GM21423 (cell line): Measurements from ENCODE around the gene PGA4.
A peak's percentile ranks its signal among the peaks of the same experiment; 100 is the strongest.
"Not testable (repeated sequence)": the region's sequence is repeated elsewhere in the genome, so short reads cannot be mapped to it uniquely, and the experiment has no call there.

ENCODE experiments used
- ATAC-seq: cut with Tn5 transposase; IDR thresholded peaks from one replicate; pipeline ENCODE4 v1.9.1; 2021; ENCODE audit warnings: mild to moderate bottlenecking, moderate library complexity; ENCODE audit not compliant: unreplicated experiment

PGA4 gene

DNA sequence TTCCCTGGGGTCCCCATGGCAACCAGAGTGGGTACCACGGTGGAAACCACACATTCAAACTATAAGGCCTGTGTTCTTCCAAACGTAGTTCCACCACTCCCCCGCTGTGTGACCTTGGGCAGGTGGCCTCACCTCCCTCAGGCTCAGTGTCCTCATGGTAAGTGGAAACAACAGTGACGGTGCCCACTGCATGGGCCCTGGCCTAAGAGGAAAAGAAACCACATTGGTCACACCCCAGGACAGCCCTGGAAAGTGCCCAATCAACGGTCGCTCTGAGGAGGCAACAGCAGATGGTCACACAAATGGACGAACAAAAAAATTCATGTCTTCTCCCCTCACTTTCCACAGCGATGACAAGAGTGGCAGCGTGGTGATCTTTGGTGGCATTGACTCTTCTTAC, 25.9 kb downstream of the PGA4 start:
- not testable (repeated sequence) for ATAC-seq

DNA sequence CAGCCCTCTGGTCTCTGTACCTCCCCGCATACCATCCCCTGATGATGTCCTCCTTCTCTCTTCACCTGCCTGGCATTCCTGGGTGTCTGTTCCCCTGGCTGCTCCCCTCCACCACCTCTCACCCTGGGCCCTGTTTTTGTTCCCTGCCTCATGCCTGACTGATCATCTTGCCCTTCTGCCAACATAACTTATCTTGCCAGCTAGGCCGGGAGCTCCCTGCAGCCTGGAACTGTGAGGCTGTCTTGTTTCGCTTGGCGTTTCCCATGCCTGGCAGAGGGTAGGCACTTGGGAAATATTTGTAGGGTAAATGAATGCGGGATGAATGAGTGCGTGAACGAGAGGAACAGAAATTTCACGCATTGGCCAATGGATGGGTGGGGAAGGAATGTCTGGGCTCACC, 27.1 kb downstream of the PGA4 start:
- not testable (repeated sequence) for ATAC-seq

- ATAC-seq = not testable (repeated sequence)
Measured at GRCh38 chr11:61250796-61251765, 28.9 kb downstream of the PGA4 start.

DNA sequence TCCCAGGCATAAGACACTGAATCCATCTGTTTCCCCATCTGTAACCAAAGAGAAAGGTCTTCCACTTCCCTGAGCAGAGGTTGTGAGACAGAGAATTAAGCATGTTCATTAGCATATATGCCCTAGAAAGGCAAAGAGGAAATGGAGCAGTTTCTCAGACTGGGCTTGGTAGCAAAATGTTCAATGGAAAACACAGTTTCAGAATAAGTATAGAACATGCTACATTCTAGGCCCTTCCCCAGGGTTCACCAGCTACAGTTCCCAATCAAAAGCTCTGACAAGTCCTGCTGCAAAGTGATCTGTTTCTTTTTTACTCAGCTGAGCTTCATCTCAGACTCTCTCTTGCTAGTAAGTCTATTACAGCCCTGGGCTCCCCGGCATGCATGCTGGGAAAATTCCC, 30.2 kb downstream of the PGA4 start:
- ATAC-seq = not testable (repeated sequence)

- peak; percentile 62 for ATAC-seq
Measured at GRCh38 chr11:61254403-61255025, 32.4 kb downstream of the PGA4 start.

GRCh38 chr11:61256710-61257482, 34.7 kb downstream of the PGA4 start:
- ATAC-seq = no peak

GRCh38 chr11:61258546-61258945, 36.4 kb downstream of the PGA4 start:
- no peak for ATAC-seq

DNA sequence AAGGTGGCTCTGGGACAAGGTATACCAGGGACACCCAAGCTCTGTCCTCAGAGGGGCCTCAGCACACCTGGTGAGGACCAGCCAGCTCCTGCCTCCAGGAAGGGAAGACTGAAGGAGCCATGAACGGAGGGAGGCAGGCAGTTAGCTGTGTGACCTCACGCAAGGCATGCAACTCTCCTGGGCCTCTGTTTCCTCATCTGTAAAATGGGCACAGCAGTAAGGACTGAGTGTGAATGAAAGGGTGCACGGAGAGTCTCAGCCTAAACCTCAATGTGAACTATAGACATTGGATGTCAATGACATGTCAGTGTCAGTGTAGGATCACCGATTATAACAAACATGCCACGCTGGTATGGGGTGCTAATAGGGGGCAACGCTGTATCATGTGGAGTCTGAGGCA, 37.2 kb downstream of the PGA4 start:
- no peak for ATAC-seq

DNA sequence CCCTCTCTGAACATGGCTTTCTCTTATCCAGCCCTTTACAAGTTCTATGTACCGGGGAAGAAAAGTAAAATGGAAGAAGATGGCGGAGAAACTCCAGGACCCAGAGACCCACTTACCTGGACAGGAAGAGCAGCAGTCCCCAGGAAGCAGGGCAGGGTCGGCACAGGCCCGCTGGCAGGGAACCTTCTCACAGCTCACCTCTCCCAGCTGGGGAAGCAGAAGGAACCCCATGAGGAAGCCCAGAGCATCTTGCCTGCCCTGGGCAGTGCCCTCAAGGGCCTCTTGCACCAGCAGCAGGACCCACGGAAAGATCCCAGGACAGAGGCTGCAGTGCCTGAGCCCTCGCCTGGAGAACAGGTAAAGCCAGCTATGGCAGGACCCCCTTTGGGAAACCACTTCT, 42.2 kb downstream of the PGA4 start:
- ATAC-seq = no peak

DNA sequence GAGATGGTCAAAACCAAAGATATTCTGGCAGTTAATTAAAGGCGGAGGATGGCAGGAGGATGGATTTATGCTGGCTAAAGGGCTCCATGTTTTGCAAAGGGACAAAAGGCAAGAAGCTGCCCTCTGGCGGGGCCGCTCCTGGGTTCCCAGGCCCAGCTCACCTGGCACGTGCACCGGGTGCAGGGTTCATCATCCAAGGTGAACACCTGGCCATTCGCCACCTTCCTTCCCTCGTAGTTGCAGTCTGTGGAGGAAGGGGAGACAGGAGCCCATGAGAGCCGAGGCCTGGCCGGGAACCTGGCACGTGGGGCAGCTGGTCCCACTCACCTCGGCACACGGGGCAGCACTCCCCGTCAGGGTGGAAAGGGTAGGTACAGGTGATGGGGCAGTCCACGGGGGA, 42.6 kb downstream of the PGA4 start:
- ATAC-seq = no peak

DNA sequence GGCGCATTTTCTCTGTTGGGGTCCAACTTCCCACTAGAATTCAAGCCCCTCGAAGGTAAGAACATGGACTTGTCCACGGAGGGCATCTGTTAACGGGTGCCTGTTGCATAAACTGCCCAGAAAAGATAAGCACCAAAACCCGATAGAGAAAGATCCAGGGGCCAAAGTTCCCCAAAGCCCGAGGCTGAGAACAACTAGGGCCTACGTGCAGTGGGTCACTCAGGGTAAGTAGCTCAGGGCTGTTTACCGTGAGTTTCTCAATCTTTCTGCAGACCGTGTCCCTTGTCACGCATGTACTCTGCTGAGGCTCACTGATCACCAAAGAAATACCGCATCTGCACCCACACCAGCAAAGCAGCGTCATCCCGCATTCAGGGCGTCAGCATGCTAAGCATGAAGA, 43.2 kb downstream of the PGA4 start:
- ATAC-seq = no peak

- no peak for ATAC-seq
Measured at GRCh38 chr11:61266602-61267001, 44.5 kb downstream of the PGA4 start.

DNA sequence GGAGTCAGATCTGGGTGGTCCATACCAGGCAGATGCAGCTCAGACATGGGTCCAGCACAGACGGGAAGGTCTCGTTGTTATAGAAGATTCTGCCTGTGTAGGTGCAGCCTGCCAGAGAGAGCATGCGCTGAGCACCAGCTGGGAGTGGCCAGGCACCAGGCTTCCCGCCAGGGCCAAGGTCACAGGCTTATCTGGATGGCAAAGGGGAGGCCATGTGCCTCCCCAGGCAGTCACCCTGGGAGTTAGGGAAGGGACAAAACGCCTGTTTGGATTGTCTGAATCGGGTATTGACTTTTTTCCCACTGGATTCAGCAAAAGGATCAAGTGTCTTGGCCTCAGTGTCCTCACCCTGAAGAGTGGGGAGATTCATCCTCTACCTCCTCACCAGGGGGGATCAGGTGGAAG, 45.3 kb downstream of the PGA4 start:
- ATAC-seq = no peak

DNA sequence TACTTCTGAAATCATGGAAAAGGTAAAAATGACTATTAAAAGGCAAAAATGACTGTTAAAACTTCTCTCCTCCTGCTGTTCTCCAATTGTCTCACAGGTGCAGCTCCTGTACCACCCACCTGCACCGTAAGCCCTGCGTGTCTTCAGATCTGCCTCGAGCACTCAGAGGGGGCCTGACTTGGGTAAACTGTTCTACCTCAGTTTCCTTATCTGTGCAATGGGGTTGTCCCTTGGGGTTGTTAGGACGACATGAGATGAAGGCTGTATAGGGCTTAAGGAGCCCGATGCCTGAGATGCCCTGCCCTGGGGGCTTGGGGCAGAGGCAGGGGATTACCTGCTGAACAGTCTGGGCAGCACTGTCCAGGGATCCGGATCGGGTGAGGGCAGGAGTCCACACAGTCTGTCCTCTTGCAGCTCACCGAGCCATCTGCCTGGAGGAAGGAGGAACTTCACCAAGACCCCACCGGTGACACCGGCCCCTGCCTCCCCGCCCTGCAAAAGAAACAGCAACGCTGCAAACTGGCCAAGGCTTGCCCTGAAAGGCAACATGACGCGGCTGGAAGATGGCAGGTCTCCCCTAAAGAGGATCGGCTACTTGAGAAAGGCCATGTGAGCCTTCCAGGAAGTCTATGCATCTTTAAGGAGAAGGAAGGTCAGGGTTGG, 46.6 kb downstream of the PGA4 start:
- ATAC-seq = no peak

DNA sequence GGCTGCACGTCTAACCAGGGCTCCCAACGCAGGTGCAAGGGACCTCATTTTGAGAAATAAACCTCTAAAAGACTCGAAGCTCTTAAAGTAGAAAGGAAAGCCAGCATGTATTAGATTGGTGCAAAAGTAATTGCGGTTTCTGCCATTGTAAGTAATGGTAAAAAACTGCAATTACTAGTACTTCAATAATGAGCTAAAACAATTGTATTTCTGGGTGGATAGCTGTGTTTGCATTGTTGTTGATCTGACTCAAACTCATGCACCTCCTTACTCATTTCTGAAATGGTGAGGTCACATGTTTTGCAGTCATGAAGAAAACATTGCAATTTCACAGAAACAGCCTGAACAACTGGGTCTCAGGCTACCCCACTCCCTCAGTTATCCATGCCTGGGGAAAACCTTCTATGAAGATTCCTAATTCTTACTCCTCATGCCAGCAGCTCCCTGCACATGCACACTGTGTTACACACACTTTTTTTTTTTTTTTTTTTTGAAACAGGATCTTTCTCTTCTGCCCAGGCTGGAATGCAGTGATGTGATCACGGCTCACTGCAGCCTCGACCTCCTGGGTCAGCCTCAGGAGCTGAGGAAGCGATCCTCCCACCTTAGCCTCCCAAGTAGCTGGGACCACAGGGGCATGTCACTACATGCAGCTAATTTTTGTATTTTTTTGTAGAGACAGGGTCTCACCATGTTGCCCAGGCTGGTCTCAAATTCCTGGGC, 48.4 kb downstream of the PGA4 start:
- ATAC-seq = no peak

- ATAC-seq = no peak
Measured at GRCh38 chr11:61272731-61273130, 50.6 kb downstream of the PGA4 start.

- ATAC-seq = no peak
Measured at GRCh38 chr11:61273178-61274078, 51.3 kb downstream of the PGA4 start.

DNA sequence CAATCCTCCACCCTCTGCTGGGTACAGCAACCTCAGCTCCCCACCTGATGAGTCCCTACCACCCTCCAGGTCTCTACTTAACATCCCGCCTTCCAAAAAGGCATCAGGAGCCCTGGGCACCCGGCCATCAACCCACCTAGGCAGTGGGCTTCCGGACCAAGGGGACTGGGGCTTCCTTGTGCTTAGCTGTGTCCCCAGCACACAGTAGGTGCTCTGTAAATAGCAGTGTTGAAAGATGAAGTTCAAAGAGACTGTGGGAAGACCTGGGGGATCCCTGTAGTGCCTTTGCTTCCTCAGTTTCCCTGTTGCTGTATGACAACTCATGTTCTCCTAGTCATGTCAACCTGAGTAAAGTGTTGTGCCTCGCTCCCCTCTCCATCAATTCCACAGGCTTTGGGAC, 51.9 kb downstream of the PGA4 start:
- ATAC-seq = no peak

DNA sequence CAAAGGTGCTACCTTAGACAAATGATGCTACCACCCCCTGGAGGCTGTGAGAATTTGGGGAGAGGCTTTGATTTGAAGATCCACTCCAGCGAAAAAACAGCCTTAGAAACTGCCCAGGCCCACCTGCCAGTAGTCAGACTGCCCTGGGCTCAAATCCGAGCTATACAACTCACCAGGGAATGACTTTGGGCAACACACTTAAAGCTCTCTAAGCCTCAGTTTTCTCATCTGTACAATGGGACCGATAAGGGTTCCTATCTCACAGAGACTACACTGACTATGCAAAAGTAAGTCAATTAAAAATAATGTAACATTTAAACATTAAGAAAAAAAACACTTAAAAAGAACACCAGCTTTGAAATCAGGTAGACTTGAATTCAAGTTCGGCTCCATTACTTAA, 53.0 kb downstream of the PGA4 start:
- no peak for ATAC-seq
